ENCODE measurements around the gene PCNT. TPM values are rescaled to one million over a fixed set of nuclear protein-coding genes. Genes with fewer than 3 reads are reported as not detected.

The PCNT gene
- total RNA-seq, 2 experiments from 2014 or later, result 54.4 to 55.5 TPM

GRCh38 chr21:46411691-46412090, 87.7 kb downstream of the PCNT start:
- Histone ChIP-seq H3K27ac (ENCODE audit: low read depth in 1 of 2, low read length in 2 of 2) (no peak overlapping the region), H3K4me3 (ENCODE audit: low read length) (no peak overlapping the region), H3K4me1 (ENCODE audit: insufficient read depth, low read length) (no peaks in the 10 kb centered on the region), H3K36me3 (ENCODE audit: insufficient read depth, low read length) (peaks cover 29% of the 10 kb centered on the region), H3K9me3 (ENCODE audit: control insufficient read depth in 1 of 2, insufficient read depth in 1 of 2, low read length in 2 of 2) (no peaks in the 10 kb centered on the region), H3K27me3 (ENCODE audit: control insufficient read depth in 1 of 2, insufficient read depth in 2 of 2, low read length in 2 of 2) (no peaks in the 10 kb centered on the region)
- TF ChIP-seq, protein P1, sequence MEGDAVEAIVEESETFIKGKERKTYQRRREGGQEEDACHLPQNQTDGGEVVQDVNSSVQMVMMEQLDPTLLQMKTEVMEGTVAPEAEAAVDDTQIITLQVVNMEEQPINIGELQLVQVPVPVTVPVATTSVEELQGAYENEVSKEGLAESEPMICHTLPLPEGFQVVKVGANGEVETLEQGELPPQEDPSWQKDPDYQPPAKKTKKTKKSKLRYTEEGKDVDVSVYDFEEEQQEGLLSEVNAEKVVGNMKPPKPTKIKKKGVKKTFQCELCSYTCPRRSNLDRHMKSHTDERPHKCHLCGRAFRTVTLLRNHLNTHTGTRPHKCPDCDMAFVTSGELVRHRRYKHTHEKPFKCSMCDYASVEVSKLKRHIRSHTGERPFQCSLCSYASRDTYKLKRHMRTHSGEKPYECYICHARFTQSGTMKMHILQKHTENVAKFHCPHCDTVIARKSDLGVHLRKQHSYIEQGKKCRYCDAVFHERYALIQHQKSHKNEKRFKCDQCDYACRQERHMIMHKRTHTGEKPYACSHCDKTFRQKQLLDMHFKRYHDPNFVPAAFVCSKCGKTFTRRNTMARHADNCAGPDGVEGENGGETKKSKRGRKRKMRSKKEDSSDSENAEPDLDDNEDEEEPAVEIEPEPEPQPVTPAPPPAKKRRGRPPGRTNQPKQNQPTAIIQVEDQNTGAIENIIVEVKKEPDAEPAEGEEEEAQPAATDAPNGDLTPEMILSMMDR (IDR thresholded peaks at IDR 0.05), result no peak
- intact Hi-C loops (cut with DNase I, micrococcal nuclease), result no loop called here
- H3K4me1 Mint-ChIP-seq (ENCODE audit: low read depth), result no peaks in the 10 kb centered on the region
- no peaks in the 10 kb centered on the region for H3K27me3 Mint-ChIP-seq
- H3K27ac Mint-ChIP-seq, result no peak overlapping the region
- no peak for ATAC-seq (ENCODE audit: poor library complexity)
- no peak for DNase-seq
- no peak overlapping the region for H3K4me3 Mint-ChIP-seq
- ChIA-PET CTCF (no interaction called here), POLR2A (interaction anchor here (0.8 kb wide), 1 partner anchor 9 kb away, joined by 3 read pairs; no protein-coding TSS in a partner anchor)
- H3K9me3 Mint-ChIP-seq, result no peaks in the 10 kb centered on the region
- H3K36me3 Mint-ChIP-seq (ENCODE audit: low read depth), result peaks cover 46% of the 10 kb centered on the region

GRCh38 chr21:46412521-46413364, 88.8 kb downstream of the PCNT start:
- no peak for DNase-seq
- no peaks in the 10 kb centered on the region for H3K9me3 Mint-ChIP-seq
- no peaks in the 10 kb centered on the region for H3K27me3 Mint-ChIP-seq
- Histone ChIP-seq H3K27ac (ENCODE audit: low read depth in 1 of 2, low read length in 2 of 2) (no peak overlapping the region), H3K27me3 (ENCODE audit: control insufficient read depth in 1 of 2, insufficient read depth in 2 of 2, low read length in 2 of 2) (no peaks in the 10 kb centered on the region), H3K4me3 (ENCODE audit: low read length) (no peak overlapping the region), H3K9me3 (ENCODE audit: control insufficient read depth in 1 of 2, insufficient read depth in 1 of 2, low read length in 2 of 2) (no peaks in the 10 kb centered on the region), H3K36me3 (ENCODE audit: insufficient read depth, low read length) (peaks cover 34% of the 10 kb centered on the region), H3K4me1 (ENCODE audit: insufficient read depth, low read length) (no peaks in the 10 kb centered on the region)
- H3K27ac Mint-ChIP-seq, result no peak overlapping the region
- ChIA-PET POLR2A (interaction anchor here (0.8 kb wide), 1 partner anchor 11 kb away, joined by 3 read pairs; no protein-coding TSS in a partner anchor), CTCF (no interaction called here)
- intact Hi-C loops (cut with DNase I, micrococcal nuclease), result no loop called here
- TF ChIP-seq, protein P1 (IDR thresholded peaks at IDR 0.05), result no peak
- no peak overlapping the region for H3K4me3 Mint-ChIP-seq
- peaks cover 46% of the 10 kb centered on the region for H3K36me3 Mint-ChIP-seq (ENCODE audit: low read depth)
- no peak for ATAC-seq (ENCODE audit: poor library complexity)
- H3K4me1 Mint-ChIP-seq (ENCODE audit: low read depth), result no peaks in the 10 kb centered on the region

GRCh38 chr21:46413365-46413696, 89.4 kb downstream of the PCNT start:
- H3K4me1 ChIP-seq (ENCODE audit: insufficient read depth, low read length), result no peaks in the 10 kb centered on the region
- TF ChIP-seq, protein P1 (IDR thresholded peaks at IDR 0.05), result no peak
- no peak overlapping the region for H3K27ac ChIP-seq (ENCODE audit: low read depth in 1 of 2, low read length in 2 of 2)
- ATAC-seq (ENCODE audit: poor library complexity) (no peak), DNase-seq (no peak)
- H3K27me3 ChIP-seq (ENCODE audit: control insufficient read depth in 1 of 2, insufficient read depth in 2 of 2, low read length in 2 of 2), result no peaks in the 10 kb centered on the region
- peaks cover 45% of the 10 kb centered on the region for H3K36me3 Mint-ChIP-seq (ENCODE audit: low read depth)
- no peaks in the 10 kb centered on the region for H3K9me3 Mint-ChIP-seq
- CTCF ChIA-PET, result no interaction called here
- no peaks in the 10 kb centered on the region for H3K9me3 ChIP-seq (ENCODE audit: control insufficient read depth in 1 of 2, insufficient read depth in 1 of 2, low read length in 2 of 2)
- H3K36me3 ChIP-seq (ENCODE audit: insufficient read depth, low read length), result peaks cover 35% of the 10 kb centered on the region
- H3K4me3 Mint-ChIP-seq, result no peak overlapping the region
- POLR2A ChIA-PET, result no interaction called here
- no peak overlapping the region for H3K27ac Mint-ChIP-seq
- no peaks in the 10 kb centered on the region for H3K27me3 Mint-ChIP-seq
- intact Hi-C loops (cut with DNase I, micrococcal nuclease), result no loop called here
- H3K4me3 ChIP-seq (ENCODE audit: low read length), result no peak overlapping the region
- H3K4me1 Mint-ChIP-seq (ENCODE audit: low read depth), result no peaks in the 10 kb centered on the region
